Measurements from ENCODE around the gene ARHGAP1. TPM values are rescaled to one million over a fixed set of nuclear protein-coding genes. Genes with fewer than 3 reads are reported as not detected.

ARHGAP1 gene
- total RNA-seq, 3 donors from 2014 or later (not counting 1 experiment from before 2014, with no cell fraction given) = 89.8 to 111 (median 102) TPM

GRCh38 chr11:46649180-46649738, 51.2 kb downstream of the ARHGAP1 start:
- Mint-ChIP-seq H3K27me3 (ENCODE audit: low read depth in 2 of 2) (no peaks in the 10 kb centered on the region), H3K27ac (no peak overlapping the region), H3K36me3 (peaks cover 23% of the 10 kb centered on the region), H3K9me3 (no peaks in the 10 kb centered on the region), H3K4me1 (no peaks in the 10 kb centered on the region), H3K4me3 (no peak overlapping the region)
- 100% methylated on average over 2 of the region's 2 CpGs for WGBS (ENCODE audit: insufficient coverage)
- Histone ChIP-seq H3K36me3 (ENCODE audit: control insufficient read depth, insufficient read depth, low read length) (peaks cover 78% of the 10 kb centered on the region), H3K4me1 (ENCODE audit: control insufficient read depth, insufficient read depth, low read length) (no peaks in the 10 kb centered on the region), H3K4me3 (ENCODE audit: low read length) (no peak overlapping the region), H3K27ac (ENCODE audit: low read length) (no peak overlapping the region), H3K9me3 (ENCODE audit: control insufficient read depth, insufficient read depth, low read length) (no peaks in the 10 kb centered on the region), H3K27me3 (ENCODE audit: control insufficient read depth, insufficient read depth, low read length) (no peaks in the 10 kb centered on the region)
- ATAC-seq = no peak
- TF ChIP-seq CTCF (IDR thresholded peaks at IDR 0.05) = no peak
- no peak for DNase-seq
- intact Hi-C loops (cut with micrococcal nuclease) = no loop called here

GRCh38 chr11:46643986-46644385, 56.4 kb downstream of the ARHGAP1 start:
- Mint-ChIP-seq H3K4me1 (peaks cover 14 to 26% of the 10 kb centered on the region in 2 donors), H3K36me3 (peaks cover 6% of the 10 kb centered on the region), H3K27ac (peak overlapping the region in 1 of 2 donors; percentile 75), H3K4me3 (no peak overlapping the region), H3K27me3 (ENCODE audit: low read depth in 2 of 2) (no peaks in the 10 kb centered on the region), H3K9me3 (peaks cover 0 to 4% of the 10 kb centered on the region in 2 donors)
- ATAC-seq (no peak), DNase-seq (no peak)
- H3K4me1 ChIP-seq (ENCODE audit: control insufficient read depth, insufficient read depth, low read length) = no peaks in the 10 kb centered on the region
- intact Hi-C loops (cut with micrococcal nuclease) = no loop called here
- no peak for TF ChIP-seq CTCF (IDR thresholded peaks at IDR 0.05)
- H3K4me3 ChIP-seq (ENCODE audit: low read length) = no peak overlapping the region
- H3K27me3 ChIP-seq (ENCODE audit: control insufficient read depth, insufficient read depth, low read length) = no peaks in the 10 kb centered on the region
- no peaks in the 10 kb centered on the region for H3K9me3 ChIP-seq (ENCODE audit: control insufficient read depth, insufficient read depth, low read length)
- no peak overlapping the region for H3K27ac ChIP-seq (ENCODE audit: low read length)
- H3K36me3 ChIP-seq (ENCODE audit: control insufficient read depth, insufficient read depth, low read length) = peaks cover 47% of the 10 kb centered on the region

- intact Hi-C loops (cut with micrococcal nuclease) = no loop called here
- ATAC-seq (no peak), DNase-seq (no peak)
- Mint-ChIP-seq H3K27me3 (ENCODE audit: low read depth in 2 of 2) (no peaks in the 10 kb centered on the region), H3K9me3 (peaks cover 0 to 4% of the 10 kb centered on the region in 2 donors), H3K4me1 (peaks cover 16 to 28% of the 10 kb centered on the region in 2 donors), H3K4me3 (no peak overlapping the region), H3K36me3 (peaks cover 6% of the 10 kb centered on the region), H3K27ac (peak overlapping the region; percentile 66 to 75)
- Histone ChIP-seq H3K27me3 (ENCODE audit: control insufficient read depth, insufficient read depth, low read length) (no peaks in the 10 kb centered on the region), H3K4me1 (ENCODE audit: control insufficient read depth, insufficient read depth, low read length) (no peaks in the 10 kb centered on the region), H3K36me3 (ENCODE audit: control insufficient read depth, insufficient read depth, low read length) (peaks cover 47% of the 10 kb centered on the region), H3K9me3 (ENCODE audit: control insufficient read depth, insufficient read depth, low read length) (no peaks in the 10 kb centered on the region), H3K27ac (ENCODE audit: low read length) (no peak overlapping the region), H3K4me3 (ENCODE audit: low read length) (no peak overlapping the region)
- 100% methylated on average over 2 of the region's 3 CpGs for WGBS (ENCODE audit: insufficient coverage)
- no peak for TF ChIP-seq CTCF (IDR thresholded peaks at IDR 0.05)
Measured at GRCh38 chr11:46643531-46643930, 56.9 kb downstream of the ARHGAP1 start.

Data from natural killer cell (primary cell).